GM23338 (cell line): ENCODE measurements around the gene R3HDML. TPM values are rescaled to one million over a fixed set of nuclear protein-coding genes. Genes with fewer than 3 reads are reported as not detected.
A peak's percentile ranks its signal among the peaks of the same experiment; 100 is the strongest.

Source experiments
- ATAC-seq: fragments of 200-7000 bp; cut with Tn5 transposase; 3 replicates; pipeline ENCODE4 v1.9.1; 2020
- DNase-seq: peaks from one replicate; pipeline ENCODE4 v3.0.0-alpha.2; 2015; ENCODE audit warnings: low spot score
- H2AFZ ChIP-seq: fragments of 200-600 bp; sonication (generic); 2 replicates; pipeline ENCODE4 v1.8.0; 2016; ENCODE audit warnings: antibody characterized with exemption, mild to moderate bottlenecking, moderate library complexity
- H3F3A ChIP-seq: fragments of 200-600 bp; sonication (generic); replicated peaks from 2 replicates; pipeline ENCODE4 v1.8.0; 2017; ENCODE audit warnings: antibody characterized with exemption, mixed run types, low read depth
- H3K27ac ChIP-seq: fragments of 200-600 bp; sonication (generic); 2 replicates; pipeline ENCODE4 v1.6.1; 2016; ENCODE audit warnings: low read depth
- H3K27me3 ChIP-seq: fragments of 200-600 bp; sonication (generic); 2 replicates; pipeline ENCODE4 v1.8.0; 2016; ENCODE audit warnings: mild to moderate bottlenecking, mixed run types, moderate library complexity; ENCODE audit not compliant: insufficient read depth
- H3K36me3 ChIP-seq: fragments of 200-600 bp; sonication (generic); 2 replicates; pipeline ENCODE4 v1.8.0; 2016; ENCODE audit warnings: mild to moderate bottlenecking; ENCODE audit not compliant: insufficient read depth
- H3K4me1 ChIP-seq: fragments of 200-600 bp; sonication (generic); 2 replicates; pipeline ENCODE4 v1.8.0; 2016; ENCODE audit warnings: mild to moderate bottlenecking, moderate library complexity; ENCODE audit not compliant: insufficient read depth
- H3K4me2 ChIP-seq: fragments of 200-600 bp; sonication (generic); 2 replicates; pipeline ENCODE4 v1.7.1; 2017; ENCODE audit warnings: mixed run types
- H3K4me3 ChIP-seq: fragments of 200-600 bp; sonication (generic); 2 replicates; pipeline ENCODE4 v1.6.1; 2016; ENCODE audit warnings: mixed run types
- H3K79me2 ChIP-seq: fragments of 200-600 bp; sonication (generic); replicated peaks from 2 replicates; pipeline ENCODE4 v1.8.0; 2017; ENCODE audit warnings: mild to moderate bottlenecking; ENCODE audit not compliant: insufficient read depth
- H3K9me2 ChIP-seq: fragments of 200-600 bp; sonication (generic); 2 replicates; pipeline ENCODE4 v1.8.0; 2017; ENCODE audit not compliant: insufficient read depth
- H4K20me1 ChIP-seq: fragments of 200-600 bp; sonication (generic); replicated peaks from 2 replicates; pipeline ENCODE4 v1.8.0; 2017; ENCODE audit warnings: mild to moderate bottlenecking; ENCODE audit not compliant: insufficient read depth
- H3K27ac Mint-ChIP-seq: 2 replicates; pipeline ENCODE4 v1.8.0; 2020; ENCODE audit warnings: inconsistent platforms, mild to moderate bottlenecking, moderate library complexity, mixed read lengths
- H3K27me3 Mint-ChIP-seq: 3 replicates; pipeline ENCODE4 v1.8.0; 2022; ENCODE audit warnings: low read depth, mild to moderate bottlenecking, moderate library complexity, mixed read lengths, inconsistent platforms; ENCODE audit not compliant: insufficient read depth, poor library complexity
- H3K36me3 Mint-ChIP-seq: 3 replicates; pipeline ENCODE4 v1.8.0; 2021; ENCODE audit warnings: low read depth, mild to moderate bottlenecking, inconsistent platforms, moderate library complexity, mixed read lengths
- H3K4me1 Mint-ChIP-seq: 3 replicates; pipeline ENCODE4 v1.8.0; 2020; ENCODE audit warnings: mild to moderate bottlenecking, inconsistent platforms, mixed read lengths
- H3K4me3 Mint-ChIP-seq: 3 replicates; pipeline ENCODE4 v1.8.0; 2021; ENCODE audit warnings: moderate library complexity, mild to moderate bottlenecking, inconsistent platforms, mixed read lengths
- H3K9me3 Mint-ChIP-seq: 3 replicates; pipeline ENCODE4 v1.8.0; 2020; ENCODE audit warnings: moderate library complexity, mild to moderate bottlenecking, inconsistent platforms, mixed read lengths
- CREB1 ChIP-seq: fragments of 250-450 bp; sonication (Bioruptor Pico); IDR thresholded peaks from 2 replicates; pipeline ENCODE4 v1.5.0; 2020; ENCODE audit warnings: low read depth, mild to moderate bottlenecking, moderate library complexity
- ETS1 ChIP-seq: IDR thresholded peaks from 2 replicates; pipeline ENCODE4 v1.6.1; 2016; ENCODE audit warnings: antibody characterized with exemption
- EZH2 ChIP-seq: fragments of 200-600 bp; sonication (generic); IDR thresholded peaks from one replicate; pipeline ENCODE4 v1.8.0; 2017; ENCODE audit warnings: antibody characterized with exemption, mild to moderate bottlenecking, low read depth; ENCODE audit not compliant: unreplicated experiment
- EZH2phosphoT487 ChIP-seq: fragments of 200-600 bp; sonication (generic); IDR thresholded peaks from one replicate; pipeline ENCODE4 v1.8.1; 2018; ENCODE audit warnings: antibody characterized with exemption; ENCODE audit not compliant: unreplicated experiment
- JUNB ChIP-seq: IDR thresholded peaks from one replicate; pipeline ENCODE4 v1.6.1; 2016; ENCODE audit warnings: antibody characterized with exemption; ENCODE audit not compliant: unreplicated experiment
- NANOG ChIP-seq: IDR thresholded peaks from 2 replicates; pipeline ENCODE4 v1.6.1; 2016; ENCODE audit warnings: antibody characterized with exemption, borderline replicate concordance
- POLR2AphosphoS5 ChIP-seq: IDR thresholded peaks from 2 replicates; pipeline ENCODE4 v1.6.1; 2016; ENCODE audit warnings: antibody characterized with exemption, low read depth
- STAT1 ChIP-seq: IDR thresholded peaks from one replicate; pipeline ENCODE4 v1.6.1; 2016; ENCODE audit warnings: antibody characterized with exemption; ENCODE audit not compliant: unreplicated experiment
- ZNF114 ChIP-seq: fragments of 250-450 bp; sonication (Bioruptor Pico); IDR thresholded peaks from 2 replicates; pipeline ENCODE4 v1.5.0; 2020; ENCODE audit warnings: mild to moderate bottlenecking, moderate library complexity
- ZNF331 ChIP-seq: fragments of 250-450 bp; sonication (Bioruptor Pico); IDR thresholded peaks from 2 replicates; pipeline ENCODE4 v1.5.0; 2020; ENCODE audit warnings: low read depth, mild to moderate bottlenecking, moderate library complexity
- long read RNA-seq: library from polyadenylated mRNA; unstranded; transcript quantifications from one replicate; pipeline ENCODE4 v2.0.0, GENCODE V29; 2020; ENCODE audit not compliant: unreplicated experiment
- polyA plus RNA-seq: library from polyadenylated mRNA; unstranded; fragments of >200 nt; fragmentation: Nextera tagmentation; extraction: Ambion mirVana; gene quantifications from 2 replicates; pipeline ENCODE4 v1.2.1, GENCODE V29; 2016
- total RNA-seq: library from RNA; depleted of rRNA; stranded (reverse); fragments of >200 nt; shearing (Covaris generic); gene quantifications from 2 replicates; pipeline ENCODE4 v1.2.3, GENCODE V29; 2014; rRNA removed
- TF ChIP-seq, protein P1 (sequence below): IDR thresholded peaks from one replicate; pipeline ENCODE4 v1.6.1; 2018; ENCODE audit warnings: antibody characterized with exemption; ENCODE audit not compliant: unreplicated experiment
- TF ChIP-seq, protein P2 (sequence below): fragments of 250-450 bp; sonication (Bioruptor Pico); IDR thresholded peaks from 2 replicates; pipeline ENCODE4 v1.5.0; 2020; ENCODE audit warnings: mild to moderate bottlenecking, moderate library complexity
- TF ChIP-seq, protein P3 (sequence below), 2 experiments: fragments of 200-600 bp in 1 of 2; sonication (generic) in 1 of 2; conservative IDR thresholded peaks; 2 replicates each; pipeline versions ENCODE4 v1.5.1 to v1.6.1; 2016 to 2017; ENCODE audit warnings: antibody characterized with exemption in 2 of 2, low read depth in 2 of 2, mild to moderate bottlenecking in 2 of 2, moderate library complexity in 1 of 2

R3HDML gene
- total RNA-seq (not detected in 2 replicates), polyA plus RNA-seq (not detected in 2 replicates)
- long read RNA-seq, result 0 reads

- no peaks in the 10 kb centered on the region for H3K9me3 Mint-ChIP-seq
- no peaks in the 10 kb centered on the region for H3K27me3 Mint-ChIP-seq
- H3K27ac Mint-ChIP-seq, result no peak within 1 kb of the TSS; the same call in 1 of the 2 replicates
- H3K27me3 ChIP-seq, result no peaks in the 10 kb centered on the region
- no peak for DNase-seq
- no peaks in the 10 kb centered on the region for H3K36me3 ChIP-seq
- H4K20me1 ChIP-seq, result no peaks in the 10 kb centered on the region
- TF ChIP-seq ETS1, result no peak
- TF ChIP-seq ZNF114 (CRISPR knock-in tag), result no peak
- TF ChIP-seq, protein P1, sequence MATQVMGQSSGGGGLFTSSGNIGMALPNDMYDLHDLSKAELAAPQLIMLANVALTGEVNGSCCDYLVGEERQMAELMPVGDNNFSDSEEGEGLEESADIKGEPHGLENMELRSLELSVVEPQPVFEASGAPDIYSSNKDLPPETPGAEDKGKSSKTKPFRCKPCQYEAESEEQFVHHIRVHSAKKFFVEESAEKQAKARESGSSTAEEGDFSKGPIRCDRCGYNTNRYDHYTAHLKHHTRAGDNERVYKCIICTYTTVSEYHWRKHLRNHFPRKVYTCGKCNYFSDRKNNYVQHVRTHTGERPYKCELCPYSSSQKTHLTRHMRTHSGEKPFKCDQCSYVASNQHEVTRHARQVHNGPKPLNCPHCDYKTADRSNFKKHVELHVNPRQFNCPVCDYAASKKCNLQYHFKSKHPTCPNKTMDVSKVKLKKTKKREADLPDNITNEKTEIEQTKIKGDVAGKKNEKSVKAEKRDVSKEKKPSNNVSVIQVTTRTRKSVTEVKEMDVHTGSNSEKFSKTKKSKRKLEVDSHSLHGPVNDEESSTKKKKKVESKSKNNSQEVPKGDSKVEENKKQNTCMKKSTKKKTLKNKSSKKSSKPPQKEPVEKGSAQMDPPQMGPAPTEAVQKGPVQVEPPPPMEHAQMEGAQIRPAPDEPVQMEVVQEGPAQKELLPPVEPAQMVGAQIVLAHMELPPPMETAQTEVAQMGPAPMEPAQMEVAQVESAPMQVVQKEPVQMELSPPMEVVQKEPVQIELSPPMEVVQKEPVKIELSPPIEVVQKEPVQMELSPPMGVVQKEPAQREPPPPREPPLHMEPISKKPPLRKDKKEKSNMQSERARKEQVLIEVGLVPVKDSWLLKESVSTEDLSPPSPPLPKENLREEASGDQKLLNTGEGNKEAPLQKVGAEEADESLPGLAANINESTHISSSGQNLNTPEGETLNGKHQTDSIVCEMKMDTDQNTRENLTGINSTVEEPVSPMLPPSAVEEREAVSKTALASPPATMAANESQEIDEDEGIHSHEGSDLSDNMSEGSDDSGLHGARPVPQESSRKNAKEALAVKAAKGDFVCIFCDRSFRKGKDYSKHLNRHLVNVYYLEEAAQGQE, result no peak
- no peak for TF ChIP-seq JUNB
- TF ChIP-seq, protein P2, sequence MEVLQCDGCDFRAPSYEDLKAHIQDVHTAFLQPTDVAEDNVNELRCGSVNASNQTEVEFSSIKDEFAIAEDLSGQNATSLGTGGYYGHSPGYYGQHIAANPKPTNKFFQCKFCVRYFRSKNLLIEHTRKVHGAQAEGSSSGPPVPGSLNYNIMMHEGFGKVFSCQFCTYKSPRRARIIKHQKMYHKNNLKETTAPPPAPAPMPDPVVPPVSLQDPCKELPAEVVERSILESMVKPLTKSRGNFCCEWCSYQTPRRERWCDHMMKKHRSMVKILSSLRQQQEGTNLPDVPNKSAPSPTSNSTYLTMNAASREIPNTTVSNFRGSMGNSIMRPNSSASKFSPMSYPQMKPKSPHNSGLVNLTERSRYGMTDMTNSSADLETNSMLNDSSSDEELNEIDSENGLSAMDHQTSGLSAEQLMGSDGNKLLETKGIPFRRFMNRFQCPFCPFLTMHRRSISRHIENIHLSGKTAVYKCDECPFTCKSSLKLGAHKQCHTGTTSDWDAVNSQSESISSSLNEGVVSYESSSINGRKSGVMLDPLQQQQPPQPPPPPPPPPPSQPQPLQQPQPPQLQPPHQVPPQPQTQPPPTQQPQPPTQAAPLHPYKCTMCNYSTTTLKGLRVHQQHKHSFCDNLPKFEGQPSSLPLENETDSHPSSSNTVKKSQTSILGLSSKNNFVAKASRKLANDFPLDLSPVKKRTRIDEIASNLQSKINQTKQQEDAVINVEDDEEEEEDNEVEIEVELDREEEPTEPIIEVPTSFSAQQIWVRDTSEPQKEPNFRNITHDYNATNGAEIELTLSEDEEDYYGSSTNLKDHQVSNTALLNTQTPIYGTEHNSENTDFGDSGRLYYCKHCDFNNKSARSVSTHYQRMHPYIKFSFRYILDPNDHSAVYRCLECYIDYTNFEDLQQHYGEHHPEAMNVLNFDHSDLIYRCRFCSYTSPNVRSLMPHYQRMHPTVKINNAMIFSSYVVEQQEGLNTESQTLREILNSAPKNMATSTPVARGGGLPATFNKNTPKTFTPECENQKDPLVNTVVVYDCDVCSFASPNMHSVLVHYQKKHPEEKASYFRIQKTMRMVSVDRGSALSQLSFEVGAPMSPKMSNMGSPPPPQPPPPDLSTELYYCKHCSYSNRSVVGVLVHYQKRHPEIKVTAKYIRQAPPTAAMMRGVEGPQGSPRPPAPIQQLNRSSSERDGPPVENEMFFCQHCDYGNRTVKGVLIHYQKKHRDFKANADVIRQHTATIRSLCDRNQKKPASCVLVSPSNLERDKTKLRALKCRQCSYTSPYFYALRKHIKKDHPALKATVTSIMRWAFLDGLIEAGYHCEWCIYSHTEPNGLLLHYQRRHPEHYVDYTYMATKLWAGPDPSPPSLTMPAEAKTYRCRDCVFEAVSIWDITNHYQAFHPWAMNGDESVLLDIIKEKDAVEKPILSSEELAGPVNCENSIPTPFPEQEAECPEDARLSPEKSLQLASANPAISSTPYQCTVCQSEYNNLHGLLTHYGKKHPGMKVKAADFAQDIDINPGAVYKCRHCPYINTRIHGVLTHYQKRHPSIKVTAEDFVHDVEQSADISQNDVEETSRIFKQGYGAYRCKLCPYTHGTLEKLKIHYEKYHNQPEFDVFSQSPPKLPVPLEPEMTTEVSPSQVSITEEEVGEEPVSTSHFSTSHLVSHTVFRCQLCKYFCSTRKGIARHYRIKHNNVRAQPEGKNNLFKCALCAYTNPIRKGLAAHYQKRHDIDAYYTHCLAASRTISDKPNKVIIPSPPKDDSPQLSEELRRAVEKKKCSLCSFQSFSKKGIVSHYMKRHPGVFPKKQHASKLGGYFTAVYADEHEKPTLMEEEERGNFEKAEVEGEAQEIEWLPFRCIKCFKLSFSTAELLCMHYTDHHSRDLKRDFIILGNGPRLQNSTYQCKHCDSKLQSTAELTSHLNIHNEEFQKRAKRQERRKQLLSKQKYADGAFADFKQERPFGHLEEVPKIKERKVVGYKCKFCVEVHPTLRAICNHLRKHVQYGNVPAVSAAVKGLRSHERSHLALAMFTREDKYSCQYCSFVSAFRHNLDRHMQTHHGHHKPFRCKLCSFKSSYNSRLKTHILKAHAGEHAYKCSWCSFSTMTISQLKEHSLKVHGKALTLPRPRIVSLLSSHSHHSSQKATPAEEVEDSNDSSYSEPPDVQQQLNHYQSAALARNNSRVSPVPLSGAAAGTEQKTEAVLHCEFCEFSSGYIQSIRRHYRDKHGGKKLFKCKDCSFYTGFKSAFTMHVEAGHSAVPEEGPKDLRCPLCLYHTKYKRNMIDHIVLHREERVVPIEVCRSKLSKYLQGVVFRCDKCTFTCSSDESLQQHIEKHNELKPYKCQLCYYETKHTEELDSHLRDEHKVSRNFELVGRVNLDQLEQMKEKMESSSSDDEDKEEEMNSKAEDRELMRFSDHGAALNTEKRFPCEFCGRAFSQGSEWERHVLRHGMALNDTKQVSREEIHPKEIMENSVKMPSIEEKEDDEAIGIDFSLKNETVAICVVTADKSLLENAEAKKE, result no peak
- no peak for TF ChIP-seq CREB1 (CRISPR knock-in tag)
- no peak for TF ChIP-seq POLR2AphosphoS5
- TF ChIP-seq EZH2, result no peak
- TF ChIP-seq STAT1, result no peak
- no peak for TF ChIP-seq EZH2phosphoT487
- TF ChIP-seq, protein P3, sequence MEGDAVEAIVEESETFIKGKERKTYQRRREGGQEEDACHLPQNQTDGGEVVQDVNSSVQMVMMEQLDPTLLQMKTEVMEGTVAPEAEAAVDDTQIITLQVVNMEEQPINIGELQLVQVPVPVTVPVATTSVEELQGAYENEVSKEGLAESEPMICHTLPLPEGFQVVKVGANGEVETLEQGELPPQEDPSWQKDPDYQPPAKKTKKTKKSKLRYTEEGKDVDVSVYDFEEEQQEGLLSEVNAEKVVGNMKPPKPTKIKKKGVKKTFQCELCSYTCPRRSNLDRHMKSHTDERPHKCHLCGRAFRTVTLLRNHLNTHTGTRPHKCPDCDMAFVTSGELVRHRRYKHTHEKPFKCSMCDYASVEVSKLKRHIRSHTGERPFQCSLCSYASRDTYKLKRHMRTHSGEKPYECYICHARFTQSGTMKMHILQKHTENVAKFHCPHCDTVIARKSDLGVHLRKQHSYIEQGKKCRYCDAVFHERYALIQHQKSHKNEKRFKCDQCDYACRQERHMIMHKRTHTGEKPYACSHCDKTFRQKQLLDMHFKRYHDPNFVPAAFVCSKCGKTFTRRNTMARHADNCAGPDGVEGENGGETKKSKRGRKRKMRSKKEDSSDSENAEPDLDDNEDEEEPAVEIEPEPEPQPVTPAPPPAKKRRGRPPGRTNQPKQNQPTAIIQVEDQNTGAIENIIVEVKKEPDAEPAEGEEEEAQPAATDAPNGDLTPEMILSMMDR (conservative IDR thresholded peaks at IDR 0.05; ENCODE audit: low read depth in 2 of 2), result no peak
- TF ChIP-seq NANOG, result no peak
- TF ChIP-seq ZNF331 (CRISPR knock-in tag), result no peak
- ATAC-seq, result no peak
- no peak within 1 kb of the TSS for H3K27ac ChIP-seq
- no peaks in the 10 kb centered on the region for H3K9me2 ChIP-seq
- H2AFZ ChIP-seq, result peak within 1 kb of the TSS; percentile 90
- H3K79me2 ChIP-seq, result no peaks in the 10 kb centered on the region
- H3K4me3 Mint-ChIP-seq, result peak within 1 kb of the TSS; percentile 44; the same call in 1 of the 3 replicates
- H3K4me3 ChIP-seq, result peak within 1 kb of the TSS; percentile 27; the same call in 1 of the 2 replicates
- peak within 1 kb of the TSS; percentile 34; the same call in 1 of the 2 replicates for H3K4me2 ChIP-seq
- H3K4me1 ChIP-seq, result peaks cover 3% of the 10 kb centered on the region; the same call in 1 of the 2 replicates
- H3F3A ChIP-seq, result no peaks in the 10 kb centered on the region
- peaks cover 14% of the 10 kb centered on the region for H3K4me1 Mint-ChIP-seq
- no peaks in the 10 kb centered on the region for H3K36me3 Mint-ChIP-seq
Measured at GRCh38 chr20:44336725-44337380, at the start of gene R3HDML. TSS of gene R3HDML (plus strand) at chr20:44337043. CDS start at chr20:44337158, 115 bp downstream.
